HG03196 (cell line): ENCODE data around the gene SENP8.

Source experiments
- ATAC-seq: cut with Tn5 transposase; IDR thresholded peaks from one replicate; pipeline ENCODE4 v1.9.1; 2021; ENCODE audit not compliant: unreplicated experiment

Gene SENP8

DNA sequence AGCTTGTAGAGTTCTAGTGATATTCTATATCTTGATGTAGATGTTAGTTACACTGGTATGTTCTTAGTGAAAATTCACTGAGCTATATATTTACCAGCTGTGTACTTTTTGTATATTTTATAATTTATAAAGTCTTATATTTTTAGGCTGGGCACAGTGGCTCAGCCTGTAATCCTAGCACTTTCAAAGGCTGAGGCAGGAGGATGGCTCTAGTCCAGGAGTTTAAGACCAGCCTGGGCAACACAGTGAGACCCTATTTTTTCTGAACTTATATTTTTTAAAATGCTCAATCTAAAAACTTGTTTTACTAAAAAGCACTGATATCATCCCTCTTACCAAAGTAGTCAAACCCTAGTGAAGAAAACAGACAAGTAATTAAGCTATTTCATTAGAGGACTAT lies 5.4 kb upstream of the SENP8 start:
- no peak for ATAC-seq

DNA sequence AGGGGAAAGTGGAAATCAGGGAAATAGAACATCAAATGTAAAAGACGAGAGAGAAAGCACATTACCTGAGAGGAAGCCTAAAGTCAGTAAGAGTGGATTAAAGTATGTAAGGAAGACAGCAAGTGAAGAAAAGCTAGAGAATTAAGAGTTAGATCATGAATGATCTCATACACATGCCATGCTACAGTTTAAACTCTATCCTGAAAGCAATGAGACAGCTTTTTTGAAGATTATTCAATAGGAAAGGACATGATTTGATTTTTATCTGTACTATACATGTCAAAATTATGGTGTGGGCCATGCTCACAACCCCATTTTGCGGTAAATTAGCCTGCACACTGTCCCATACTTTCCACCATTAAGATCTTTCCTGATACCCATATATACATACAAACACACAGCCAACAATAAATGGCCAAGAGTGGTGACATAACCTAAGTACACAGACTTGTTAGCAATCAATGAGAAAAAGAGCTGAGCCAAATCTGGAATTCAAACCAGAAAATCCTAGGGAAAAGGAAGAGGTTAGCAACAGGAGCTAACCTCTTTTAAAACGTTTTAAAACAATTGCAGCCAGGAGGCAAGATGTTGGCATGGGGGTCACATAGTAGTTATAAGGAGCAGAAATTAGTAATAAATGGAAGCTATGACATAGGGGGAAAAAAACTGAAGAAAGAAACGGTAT lies 4.7 kb upstream of the SENP8 start:
- no peak for ATAC-seq

DNA sequence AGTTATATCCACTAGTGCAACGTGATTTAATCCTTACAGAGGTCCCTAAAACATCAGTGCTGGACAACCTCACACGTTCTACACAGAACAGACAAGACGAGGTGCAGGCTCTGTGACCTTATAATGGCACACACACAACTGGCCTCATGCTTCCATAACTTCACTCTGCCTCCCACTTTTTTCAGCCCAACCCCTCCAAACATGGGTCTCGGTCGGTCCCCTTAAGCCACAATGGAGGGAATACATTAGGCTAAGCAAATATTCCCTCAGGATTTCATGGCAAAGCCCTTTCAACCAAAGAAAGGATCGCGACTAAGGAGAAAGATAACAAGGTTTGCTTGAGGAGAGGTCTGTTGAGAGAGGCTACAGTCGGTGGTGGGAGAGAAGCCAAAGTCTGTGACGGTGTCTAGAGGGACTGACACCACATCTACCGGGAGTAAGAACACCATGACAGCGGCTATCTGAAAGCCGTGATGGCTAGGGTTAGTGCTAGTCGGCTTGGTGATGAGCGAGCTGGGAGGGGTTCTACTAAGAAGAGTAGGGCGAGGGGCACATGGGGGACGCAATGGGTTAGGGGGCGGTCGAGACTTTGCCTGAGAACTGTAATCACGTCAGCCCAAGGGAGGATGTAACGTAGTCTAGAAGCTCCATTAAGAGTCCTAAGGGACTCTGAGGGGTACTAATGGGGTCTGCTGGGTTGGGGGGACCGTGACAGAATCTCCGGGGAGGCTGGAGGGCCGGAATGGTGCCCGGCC lies 1.3 kb upstream of the SENP8 start:
- ATAC-seq: no peak

DNA sequence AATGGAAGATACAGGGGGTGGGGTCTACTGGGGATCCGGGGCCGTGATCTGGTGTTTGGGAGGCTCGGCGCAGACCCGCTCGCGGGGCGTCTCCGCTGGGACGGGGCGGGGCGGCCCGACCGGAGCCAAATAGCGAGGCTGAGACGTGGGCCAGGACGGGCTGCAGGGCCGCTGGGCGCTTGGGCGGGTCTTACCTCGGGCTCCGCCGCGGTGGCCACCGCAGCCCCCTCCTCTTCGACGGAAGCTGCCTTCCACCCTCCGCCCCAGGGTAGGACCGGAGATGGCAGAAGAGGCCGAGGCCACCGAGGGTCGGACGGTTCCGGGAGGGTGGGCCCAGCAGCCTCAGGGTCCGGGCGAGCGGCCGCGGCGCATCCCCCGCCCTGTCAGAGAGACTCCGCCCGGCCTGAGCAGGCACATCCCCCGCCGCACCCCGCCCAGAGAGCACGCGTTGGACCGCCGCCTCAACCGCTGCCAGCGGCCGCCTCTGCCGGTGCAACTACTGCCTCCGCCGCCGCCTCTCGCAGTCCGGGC lies 652 bp upstream of the SENP8 start:
- peak; percentile 67 for ATAC-seq

DNA sequence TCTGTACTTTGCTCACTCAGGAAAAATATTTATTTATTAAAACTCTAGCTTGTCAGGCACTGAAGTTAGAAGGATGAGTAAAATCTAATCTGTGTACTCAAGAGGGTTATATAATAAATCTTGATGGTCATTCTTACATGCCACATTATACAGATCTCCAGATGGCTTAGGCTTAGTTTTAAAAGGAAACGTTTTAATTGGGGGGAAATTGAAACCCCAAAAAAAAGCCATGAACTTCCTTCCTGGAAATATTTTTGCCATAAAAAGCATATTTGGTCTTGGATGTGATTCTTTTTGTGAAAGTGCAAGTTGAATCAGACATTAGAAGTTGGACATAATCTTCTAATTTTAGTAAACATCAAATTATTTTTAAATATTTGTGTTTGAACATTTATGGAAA lies 6.0 kb downstream of the SENP8 start:
- no peak for ATAC-seq

DNA sequence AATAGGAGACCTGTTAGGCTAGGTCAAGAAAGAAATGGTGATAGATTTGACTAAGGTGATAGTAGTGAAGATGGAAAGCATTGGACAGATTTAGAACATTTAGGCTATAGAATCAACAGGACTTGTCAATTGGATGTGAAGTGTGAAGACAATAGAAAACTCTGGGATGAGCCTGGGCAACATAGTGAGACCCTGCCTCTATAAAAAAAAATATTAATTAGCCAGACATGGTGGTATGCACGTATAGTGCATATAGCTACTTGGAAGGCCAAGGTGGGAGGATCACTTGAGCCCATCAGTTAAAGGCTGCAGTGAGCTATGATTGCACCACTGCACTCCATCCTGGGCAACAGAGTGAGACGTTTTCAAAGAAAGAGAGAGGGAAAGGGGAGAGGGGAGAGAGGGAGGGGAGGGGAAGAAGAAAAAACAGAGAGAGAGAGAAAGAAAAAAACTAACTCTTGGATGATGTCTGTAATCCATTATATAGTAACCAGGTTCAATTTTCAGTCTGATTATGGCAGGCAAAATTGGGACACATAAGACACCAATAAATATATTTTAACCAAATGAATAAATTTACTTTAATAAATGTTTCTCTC lies 9.6 kb downstream of the SENP8 start:
- no peak for ATAC-seq

DNA sequence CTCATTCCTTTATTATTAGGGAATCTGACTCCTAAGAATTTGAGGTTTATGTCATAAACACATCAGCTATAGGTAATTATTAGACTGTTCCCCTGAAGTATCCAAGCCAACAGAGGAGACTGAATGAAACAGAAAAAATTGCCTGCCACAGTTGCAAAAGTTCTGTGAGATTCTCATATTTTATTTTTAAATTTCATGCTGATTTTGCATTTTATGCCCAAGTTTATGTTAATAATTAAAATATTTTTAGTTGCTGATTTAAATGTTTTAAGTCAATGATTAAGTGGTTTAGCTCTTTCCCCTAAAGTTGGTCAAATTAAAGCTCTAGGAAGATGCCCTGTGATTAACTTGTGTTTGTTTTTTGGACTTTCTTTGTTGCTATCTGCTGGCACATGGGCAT lies 10.2 kb downstream of the SENP8 start:
- no peak for ATAC-seq

DNA sequence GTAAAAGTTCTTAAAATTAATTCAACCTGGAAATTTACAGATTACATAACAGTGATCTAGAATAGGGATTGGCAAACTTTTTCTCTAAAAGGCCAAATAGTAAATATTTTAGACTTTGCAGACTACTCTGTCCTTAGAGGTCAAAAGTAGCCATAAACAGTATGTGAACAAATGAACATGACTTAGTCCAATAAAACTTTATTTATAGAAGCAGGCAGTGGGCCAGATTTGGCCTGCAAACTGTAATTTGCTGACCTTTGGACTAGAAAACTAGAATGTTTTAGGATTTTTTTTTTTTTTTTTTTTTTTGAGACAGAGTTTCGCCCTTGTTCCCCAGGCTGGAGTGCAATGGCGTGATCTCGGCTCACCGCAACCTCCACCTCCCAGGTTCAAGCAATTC lies 12.1 kb downstream of the SENP8 start:
- no peak for ATAC-seq

DNA sequence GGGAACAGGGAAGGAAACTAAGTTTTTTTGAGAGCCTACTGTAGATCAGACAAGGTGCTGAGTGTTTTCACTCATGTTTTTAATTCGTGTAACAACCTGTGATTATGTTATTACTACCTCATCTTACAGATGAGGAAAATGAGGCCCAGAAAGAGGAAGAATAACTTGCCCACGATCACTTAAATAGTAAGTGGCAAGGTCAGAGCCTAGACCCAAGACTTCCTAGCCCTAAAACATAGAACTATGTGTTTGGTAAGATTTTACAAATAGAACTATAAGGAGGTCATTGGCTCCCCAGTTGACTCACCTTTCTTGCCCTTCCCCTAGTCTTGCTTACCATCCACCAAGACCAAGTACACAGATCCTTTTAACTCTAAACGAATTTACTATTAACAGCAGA lies 13.7 kb downstream of the SENP8 start:
- no peak for ATAC-seq

DNA sequence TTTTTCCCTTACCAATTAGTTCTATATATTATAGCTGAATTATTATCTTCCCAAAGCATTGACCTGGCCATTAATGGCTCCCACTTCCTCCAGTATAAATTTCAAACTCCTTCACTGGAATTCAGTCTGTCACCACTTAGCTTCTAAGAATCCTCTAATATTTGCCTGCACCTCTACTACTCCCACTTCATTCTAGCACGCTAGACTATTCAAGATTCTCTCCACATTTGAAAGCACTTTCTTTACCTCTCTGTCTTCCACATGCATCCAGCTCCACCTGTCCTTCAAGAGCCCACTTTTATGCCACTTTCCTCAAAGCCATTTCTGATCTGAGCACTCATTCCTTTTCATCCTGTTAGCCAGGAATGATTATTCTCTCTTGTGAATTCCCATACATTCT lies 15.0 kb downstream of the SENP8 start:
- ATAC-seq: no peak

DNA sequence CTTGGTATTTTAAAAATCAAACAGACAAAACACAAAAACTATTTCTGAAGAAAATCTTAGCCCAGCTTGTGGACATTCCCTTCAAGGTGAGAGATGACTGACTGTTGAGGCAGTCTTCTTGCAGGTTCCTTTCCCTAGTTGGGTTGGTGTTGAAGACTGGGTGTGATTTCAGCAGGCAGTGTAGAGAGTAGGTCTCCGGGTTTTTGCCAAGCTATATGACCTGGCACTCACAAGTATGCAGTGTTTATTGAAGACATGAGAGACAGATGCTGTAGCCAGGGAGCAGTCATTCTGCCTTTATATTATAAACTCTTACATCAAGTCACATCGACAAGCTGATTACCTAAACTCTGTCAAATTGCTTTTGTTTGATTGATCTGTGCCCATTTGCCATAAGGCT lies 17.5 kb downstream of the SENP8 start:
- ATAC-seq: no peak

DNA sequence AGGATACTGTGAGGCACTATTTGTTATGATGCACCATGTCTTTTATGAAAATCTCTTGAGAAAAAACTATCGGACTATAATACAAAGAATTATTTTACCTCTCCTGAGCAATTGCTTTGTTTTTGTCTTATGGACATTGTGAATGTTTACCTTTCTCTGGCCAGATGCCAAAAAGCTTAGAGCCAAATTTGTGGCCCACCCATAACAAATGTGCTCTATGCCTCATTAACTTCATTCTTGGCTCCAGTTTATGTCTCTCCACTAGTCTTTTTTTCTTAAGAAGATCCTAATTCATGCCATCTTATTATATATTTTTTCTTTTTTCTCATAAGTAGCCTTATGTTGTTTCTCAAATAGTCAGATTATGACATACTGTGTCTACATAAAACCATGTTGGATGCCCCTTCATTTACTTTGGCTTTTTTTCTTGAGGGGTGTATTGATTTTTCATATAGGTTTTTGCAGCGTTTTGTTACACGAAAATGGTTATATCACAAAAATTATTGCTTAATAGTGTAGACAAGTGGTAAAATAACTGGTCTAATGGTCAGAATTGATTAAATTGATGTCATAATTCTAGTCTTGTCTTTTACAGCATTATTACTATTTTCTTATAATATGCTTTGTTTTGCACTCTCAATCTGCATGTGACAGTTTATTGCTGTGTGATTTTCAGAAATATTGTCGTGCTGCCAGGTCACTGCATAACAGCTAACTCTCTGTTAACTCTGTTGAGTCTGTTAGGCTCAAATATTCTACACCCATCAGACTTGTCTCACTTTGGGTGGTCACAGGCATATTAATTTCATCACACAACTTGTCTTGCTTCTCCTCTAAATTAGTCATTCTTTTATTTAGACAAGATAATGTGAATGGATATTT lies 18.2 kb downstream of the SENP8 start:
- ATAC-seq: no peak

DNA sequence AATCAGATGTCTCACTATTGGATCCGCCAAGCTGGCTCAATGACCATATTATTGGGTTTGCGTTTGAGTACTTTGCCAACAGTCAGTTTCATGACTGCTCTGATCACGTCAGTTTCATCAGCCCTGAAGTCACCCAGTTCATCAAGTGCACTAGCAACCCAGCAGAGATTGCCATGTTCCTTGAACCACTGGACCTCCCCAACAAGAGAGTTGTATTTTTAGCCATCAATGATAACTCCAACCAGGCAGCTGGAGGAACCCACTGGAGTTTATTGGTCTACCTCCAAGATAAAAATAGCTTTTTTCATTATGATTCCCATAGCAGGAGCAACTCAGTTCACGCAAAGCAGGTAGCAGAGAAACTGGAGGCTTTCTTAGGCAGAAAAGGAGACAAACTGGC lies 21.5 kb downstream of the SENP8 start:
- ATAC-seq: no peak

DNA sequence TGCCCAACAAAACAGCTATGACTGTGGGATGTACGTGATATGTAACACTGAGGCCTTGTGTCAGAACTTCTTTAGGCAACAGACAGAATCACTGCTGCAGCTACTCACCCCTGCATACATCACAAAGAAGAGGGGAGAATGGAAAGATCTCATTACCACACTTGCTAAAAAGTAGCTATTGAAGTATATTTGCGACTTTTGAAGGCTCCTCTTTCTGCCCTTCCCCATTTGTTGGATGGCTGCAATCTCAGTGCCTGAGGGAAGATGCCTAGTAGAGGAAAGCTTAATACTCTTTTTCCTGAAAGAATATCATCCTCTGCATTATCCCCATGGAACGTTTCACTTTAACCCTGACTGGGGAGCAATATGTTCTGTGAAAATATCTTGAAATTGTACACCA lies 21.9 kb downstream of the SENP8 start:
- ATAC-seq: no peak

DNA sequence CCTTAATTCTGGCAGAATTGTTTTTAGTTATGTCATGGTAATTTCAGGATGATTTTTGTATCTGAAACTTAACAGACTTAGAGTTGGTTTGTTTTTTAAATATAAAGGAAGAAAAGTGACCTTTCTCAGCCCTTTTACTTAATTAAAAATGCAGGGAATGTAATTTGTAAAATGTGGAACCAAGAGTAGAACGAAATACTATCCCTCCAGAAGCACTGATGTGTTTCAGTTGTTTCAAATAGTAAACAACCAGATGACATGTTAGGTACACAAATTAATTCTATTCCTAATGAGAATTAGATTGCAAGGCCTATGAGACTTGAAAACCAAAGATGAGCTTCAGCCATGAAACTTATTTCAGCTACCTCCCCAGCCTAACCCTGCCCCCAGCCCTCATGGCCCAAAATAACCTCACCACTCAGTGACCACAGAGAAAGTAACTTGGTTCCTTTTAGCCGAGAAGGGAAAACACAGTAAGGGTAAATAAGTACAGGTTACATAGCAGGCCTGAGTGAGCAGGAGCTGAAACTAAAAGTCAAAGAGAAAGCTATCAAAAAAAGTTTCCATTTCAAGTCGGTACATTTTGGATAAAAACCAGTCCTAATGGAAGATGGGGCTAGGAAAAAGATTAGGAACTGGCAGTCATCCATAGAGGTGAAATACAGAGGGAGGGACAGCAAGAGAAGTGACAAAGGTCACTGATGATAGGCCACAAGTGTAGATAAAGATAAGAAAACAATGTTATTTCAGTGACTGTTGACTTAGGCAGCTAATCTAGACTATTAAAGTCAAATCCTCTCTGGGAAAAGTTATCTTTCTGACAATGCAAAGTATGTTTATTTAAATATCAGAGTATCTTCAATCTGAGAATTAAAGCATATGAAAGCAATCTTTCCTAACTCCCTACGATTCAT lies 23.2 kb downstream of the SENP8 start:
- peak; percentile 97 for ATAC-seq

DNA sequence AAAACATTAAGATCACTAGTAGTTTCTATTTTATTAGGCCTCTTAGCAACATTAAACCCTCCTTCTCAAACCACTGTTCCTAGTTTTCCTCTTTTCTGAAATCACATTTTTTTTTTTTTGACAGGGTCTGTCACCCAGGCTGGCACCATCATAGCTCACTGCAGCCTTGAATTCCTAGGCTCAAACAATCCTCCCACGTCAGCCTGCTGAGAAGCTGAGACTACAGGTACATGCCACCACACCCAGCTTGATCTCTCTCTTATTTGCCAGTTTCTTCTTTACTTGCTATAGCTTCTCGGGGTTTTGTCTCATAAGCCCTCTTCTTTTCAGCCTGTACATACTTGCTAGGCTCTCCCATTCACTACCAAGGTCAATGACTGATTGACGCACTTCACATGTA lies 28.0 kb downstream of the SENP8 start:
- ATAC-seq: no peak

DNA sequence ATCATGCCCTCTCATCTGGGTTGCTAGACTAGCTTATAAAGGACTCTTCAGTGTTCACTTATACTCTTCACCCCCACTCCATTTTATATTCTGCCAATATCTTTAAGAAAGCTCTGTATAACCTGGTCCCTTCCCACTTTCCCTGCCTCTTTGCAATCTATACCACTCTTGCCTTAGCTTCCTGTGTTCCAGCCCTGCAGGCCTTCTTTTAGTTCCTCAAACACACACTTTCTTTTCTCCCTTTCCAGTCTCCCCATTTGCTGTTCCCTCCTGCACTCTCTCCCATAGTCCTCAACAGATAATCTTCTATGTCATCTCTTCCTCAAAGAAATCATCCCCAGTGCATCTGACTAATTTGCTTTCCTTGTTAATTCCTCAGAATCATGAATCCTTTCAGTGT lies 28.7 kb downstream of the SENP8 start:
- ATAC-seq: no peak

DNA sequence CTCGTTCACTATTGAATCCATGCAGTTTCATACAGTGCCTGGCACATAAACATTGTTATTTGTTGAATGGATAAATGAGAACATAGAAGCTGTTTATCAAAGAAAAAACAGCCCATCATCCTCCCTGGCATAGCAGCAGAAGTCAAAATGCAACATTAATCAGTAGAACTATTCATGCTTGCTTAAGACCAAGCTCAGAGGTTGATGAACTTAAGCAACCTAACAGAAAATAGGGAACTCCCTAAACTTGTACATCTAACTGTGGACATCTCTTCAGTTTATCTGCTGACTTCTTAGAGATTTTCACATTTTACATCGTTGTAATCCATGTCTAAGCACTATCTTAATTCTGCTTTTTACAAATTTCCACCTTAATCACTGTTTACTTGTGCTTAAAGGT lies 29.2 kb downstream of the SENP8 start:
- ATAC-seq: no peak

DNA sequence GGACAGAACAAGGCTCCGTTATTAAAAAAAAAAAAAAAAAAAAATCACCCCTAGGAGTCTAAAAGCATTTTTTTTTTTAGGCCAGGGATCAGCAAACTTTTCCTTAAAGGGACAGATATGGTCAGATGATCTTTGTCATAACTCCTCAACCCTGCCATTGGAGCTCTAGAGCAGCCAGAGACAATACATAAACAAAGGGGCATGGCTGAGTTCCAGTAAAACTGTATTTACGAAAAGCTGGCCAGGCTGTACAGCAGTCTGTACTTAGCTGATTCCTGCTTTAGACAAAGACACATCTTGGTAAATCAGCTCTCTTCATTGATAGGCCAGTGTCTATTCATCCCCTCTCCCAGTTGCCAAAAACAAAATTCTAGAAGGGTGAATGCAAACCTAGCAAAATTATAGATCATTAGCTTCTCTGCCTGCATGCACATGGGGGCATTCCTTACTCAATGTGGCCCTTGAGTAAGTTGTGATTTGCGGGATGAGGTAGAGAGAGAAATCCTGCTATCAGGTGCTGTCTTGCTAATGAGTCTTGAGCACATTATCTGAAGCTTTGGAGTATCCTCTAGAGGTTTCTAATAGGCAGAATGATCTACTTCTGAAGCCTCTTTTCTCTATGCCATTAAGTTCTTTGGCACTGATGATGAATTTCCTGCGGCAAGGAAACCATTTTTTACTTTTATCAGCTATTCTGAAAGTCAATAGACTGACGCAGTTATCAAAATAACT lies 35.2 kb downstream of the SENP8 start:
- ATAC-seq: no peak

DNA sequence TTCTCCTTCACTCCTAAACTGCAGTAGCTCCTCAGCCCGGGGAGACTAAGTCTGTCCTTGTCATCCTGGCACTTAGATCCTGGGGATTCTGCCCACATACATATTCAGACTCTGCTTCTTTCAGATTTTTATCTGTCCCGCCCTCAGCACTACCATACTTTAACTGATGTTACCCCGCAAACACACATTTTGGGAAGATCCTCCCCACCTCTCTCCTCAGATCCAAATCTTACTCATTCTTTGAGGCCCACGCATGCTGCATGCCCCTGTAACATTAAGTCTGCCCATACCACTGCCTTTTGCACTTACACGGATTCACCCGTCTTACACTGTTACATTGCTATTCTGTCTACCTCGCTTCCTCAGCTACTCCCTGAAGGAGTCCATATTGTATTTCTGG lies 36.1 kb downstream of the SENP8 start:
- no peak for ATAC-seq
